KOPT-K1 (cell line): ENCODE results near the gene PPCDC.
"Not testable (repeated sequence)": the region's sequence is repeated elsewhere in the genome, so short reads cannot be mapped to it uniquely, and the experiment has no call there.

Experiments used
- H3K27ac ChIP-seq: fragments of 200-600 bp; sonication (generic); 2 replicates; pipeline ENCODE4 v1.5.1; 2016; ENCODE audit warnings: antibody characterized with exemption, mild to moderate bottlenecking, low read depth, low read length; ENCODE audit not compliant: poor library complexity, severe bottlenecking
- H3K36me3 ChIP-seq: fragments of 200-600 bp; sonication (generic); 2 replicates; pipeline ENCODE4 v1.5.1; 2017; ENCODE audit warnings: antibody characterized with exemption, mild to moderate bottlenecking, low read length, moderate library complexity; ENCODE audit not compliant: insufficient read depth
- H3K9me3 ChIP-seq: fragments of 200-600 bp; sonication (generic); 2 replicates; pipeline ENCODE4 v1.5.1; 2017; ENCODE audit warnings: antibody characterized with exemption, low read length, mild to moderate bottlenecking; ENCODE audit not compliant: insufficient read depth, poor library complexity, severe bottlenecking

PPCDC gene

GRCh38 chr15:75089456-75090387 is 66.3 kb downstream of the PPCDC start:
- no peaks in the 10 kb centered on the region for H3K36me3 ChIP-seq
- no peak overlapping the region for H3K27ac ChIP-seq

GRCh38 chr15:75090388-75090734 is 67.0 kb downstream of the PPCDC start:
- Histone ChIP-seq H3K36me3 (no peaks in the 10 kb centered on the region), H3K27ac (no peak overlapping the region), H3K9me3 (no peaks in the 10 kb centered on the region)

More at GRCh38 chr15:75089456-75090387, 66.3 kb downstream of the PPCDC start:
- H3K9me3 ChIP-seq = no peaks in the 10 kb centered on the region

- Histone ChIP-seq H3K27ac (no peak overlapping the region), H3K9me3 (no peaks in the 10 kb centered on the region), H3K36me3 (no peaks in the 10 kb centered on the region)
Measured at GRCh38 chr15:75091814-75092213, 68.4 kb downstream of the PPCDC start.

DNA sequence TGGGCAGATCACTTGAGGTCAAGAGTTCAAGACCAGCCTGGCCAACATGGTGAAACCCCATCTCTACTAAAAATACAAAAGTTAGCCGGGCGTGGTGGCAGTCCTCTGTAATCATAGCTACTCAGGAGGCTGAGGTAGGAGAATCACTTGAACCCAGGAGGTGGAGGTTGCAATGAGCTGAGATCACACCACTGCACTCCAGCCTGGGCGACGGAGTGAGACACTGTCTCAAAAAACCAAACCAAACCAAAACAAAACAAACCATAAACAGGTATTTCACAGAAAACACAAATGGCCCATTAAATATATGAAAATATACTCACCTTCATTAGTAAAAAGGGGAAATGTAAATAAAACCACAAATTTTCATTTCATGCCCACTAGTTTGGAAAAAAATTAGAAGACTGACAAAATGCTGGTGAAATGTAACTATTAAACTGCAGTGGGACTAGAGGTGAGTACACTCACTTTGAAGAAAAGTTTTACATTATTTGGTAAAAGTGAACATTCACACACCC is 71.6 kb downstream of the PPCDC start:
- not testable (repeated sequence) for H3K36me3 ChIP-seq, H3K9me3 ChIP-seq, H3K27ac ChIP-seq

GRCh38 chr15:75095594-75095993 is 72.2 kb downstream of the PPCDC start:
- Histone ChIP-seq H3K9me3 (no peaks in the 10 kb centered on the region), H3K27ac (no peak overlapping the region)

DNA sequence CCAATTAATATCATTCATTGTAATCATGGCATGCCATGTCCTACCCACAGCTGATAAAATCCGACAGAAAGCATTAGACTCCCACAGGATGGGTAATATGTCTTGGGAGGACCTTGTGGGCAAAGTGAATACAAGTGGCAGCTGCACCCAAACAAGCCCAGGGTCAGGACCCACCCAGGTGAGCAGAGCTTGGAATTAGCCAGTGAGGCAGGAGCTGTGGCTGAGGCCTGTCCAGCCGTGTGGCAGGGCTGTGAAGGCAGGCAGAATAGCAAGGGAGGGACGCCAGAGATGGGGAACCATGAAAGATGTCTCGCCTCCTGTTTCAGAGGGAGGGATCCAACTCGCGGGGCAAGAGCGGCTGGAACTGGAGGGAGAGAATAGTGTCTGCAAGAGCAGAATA is 74.5 kb downstream of the PPCDC start:
- no peaks in the 10 kb centered on the region for H3K9me3 ChIP-seq
- H3K36me3 ChIP-seq = no peaks in the 10 kb centered on the region
- no peak overlapping the region for H3K27ac ChIP-seq

More at GRCh38 chr15:75095594-75095993, 72.2 kb downstream of the PPCDC start:
- H3K36me3 ChIP-seq = no peaks in the 10 kb centered on the region

DNA sequence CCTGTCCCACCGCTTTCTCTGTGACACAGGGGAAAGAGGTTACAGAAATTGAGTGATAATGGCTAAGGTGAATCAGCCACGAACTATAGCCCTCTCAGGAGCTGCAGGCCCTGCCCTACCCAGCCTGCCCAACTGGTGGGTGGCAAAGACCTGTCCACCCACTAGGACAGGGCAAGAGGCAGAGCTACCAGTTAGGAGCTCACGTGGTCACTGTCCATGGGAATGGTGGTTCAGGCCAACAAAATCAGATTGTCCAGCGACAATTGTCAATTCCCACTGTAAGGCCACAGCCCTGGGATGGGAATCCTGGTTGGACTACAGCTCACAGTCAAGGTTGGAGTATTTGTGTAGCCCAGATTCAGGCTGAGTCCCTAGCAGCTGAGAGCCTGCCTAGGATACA is 75.0 kb downstream of the PPCDC start:
- H3K27ac ChIP-seq = no peak overlapping the region
- H3K36me3 ChIP-seq = no peaks in the 10 kb centered on the region
- H3K9me3 ChIP-seq = no peaks in the 10 kb centered on the region
